GM12878 (cell line): ENCODE measurements around the gene POU2F3. TPM values are rescaled to one million over a fixed set of nuclear protein-coding genes. Genes with fewer than 3 reads are reported as not detected.

Experiments used
- ATAC-seq: fragments of 200-7000 bp; cut with Tn5 transposase; 3 replicates; pipeline ENCODE4 v1.9.1; 2020; ENCODE audit warnings: mild to moderate bottlenecking, moderate library complexity
- BruUV-seq: library from RNA; stranded (reverse); fragments of 400-500 nt; replicated peaks from 2 replicates; lab custom pipeline; 2021; lab: Mats Ljungman, UMichigan
- CTCF ChIA-PET: fragments of 300-600 bp; sonication (Branson Sonifier 250); formaldehyde crosslinking; extraction: SDS; loops from one replicate; lab custom pipeline; 2021; ENCODE audit warnings: inconsistent platforms; lab: Yijun Ruan, JAX
- POLR2A ChIA-PET: fragments of 350-600 bp; formaldehyde crosslinking; extraction: SDS; loops from one replicate; lab custom pipeline; 2021; ENCODE audit warnings: inconsistent platforms; lab: Charles Lee
- RAD21 ChIA-PET: fragments of 300-600 bp; sonication (Branson Sonifier 250); formaldehyde crosslinking; loops from one replicate; lab custom pipeline; 2023; ENCODE audit warnings: antibody characterized with exemption; ENCODE audit not compliant: unreplicated experiment; lab: Charles Lee
- SMC1A ChIA-PET: fragments of 300-600 bp; sonication (Branson Sonifier 250); formaldehyde crosslinking; loops from one replicate; lab custom pipeline; 2023; ENCODE audit not compliant: unreplicated experiment, uncharacterized antibody; lab: Charles Lee
- DNase-seq: peaks from one replicate; pipeline ENCODE4 v3.0.0-alpha.2; 2011; ENCODE audit warnings: low read depth, low spot score
- FAIRE-seq: peaks from 3 replicates; lab custom pipeline; 2011; peaks lifted over from hg19 to GRCh38; lab: Jason Lieb, UNC
- H2AFZ ChIP-seq: 2 replicates; pipeline ENCODE4 v1.6.0; 2011; ENCODE audit warnings: low read depth, low read length, control low read depth; ENCODE audit not compliant: control insufficient read depth
- H3K27ac ChIP-seq: 2 replicates; pipeline ENCODE4 v1.5.1; 2011; ENCODE audit warnings: control low read depth; ENCODE audit not compliant: control insufficient read depth, insufficient read depth
- H3K27me3 ChIP-seq, 2 experiments: replicated peaks in 1 of 2; 2 replicates each; pipeline versions ENCODE4 v1.6.0 to v1.6.1; 2011; ENCODE audit warnings: low read length in 1 of 2; ENCODE audit not compliant: control insufficient read depth in 2 of 2, insufficient read depth in 2 of 2
- H3K36me3 ChIP-seq, 2 experiments: 2 replicates each; pipeline ENCODE4 v1.5.1; 2011; ENCODE audit warnings: low read length in 1 of 2; ENCODE audit not compliant: control insufficient read depth in 2 of 2, insufficient read depth in 2 of 2
- H3K4me1 ChIP-seq: 2 replicates; pipeline ENCODE4 v1.6.1; 2011; ENCODE audit warnings: mild to moderate bottlenecking, low read length, moderate library complexity, mixed read lengths; ENCODE audit not compliant: control insufficient read depth, insufficient read depth
- H3K4me2 ChIP-seq: 2 replicates; pipeline ENCODE4 v1.6.0; 2011; ENCODE audit warnings: control low read depth; ENCODE audit not compliant: control insufficient read depth, insufficient read depth
- H3K4me3 ChIP-seq: fragments of 200-600 bp; sonication (generic); 2 replicates; pipeline ENCODE4 v1.5.1; 2016
- H3K79me2 ChIP-seq: 2 replicates; pipeline ENCODE4 v1.6.0; 2011; ENCODE audit warnings: low read length; ENCODE audit not compliant: control insufficient read depth, insufficient read depth
- H3K9ac ChIP-seq: 2 replicates; pipeline ENCODE4 v1.8.0; 2011; ENCODE audit warnings: low read length, control low read depth, mixed read lengths; ENCODE audit not compliant: control insufficient read depth, insufficient read depth
- H3K9me3 ChIP-seq: replicated peaks from 3 replicates; pipeline ENCODE4 v1.5.1; 2011; ENCODE audit warnings: mild to moderate bottlenecking, low read length; ENCODE audit not compliant: control insufficient read depth, insufficient read depth
- H4K20me1 ChIP-seq: 2 replicates; pipeline ENCODE4 v1.6.0; 2011; ENCODE audit not compliant: control insufficient read depth, insufficient read depth
- ATF7 ChIP-seq: fragments of 450-650 bp; IDR thresholded peaks from 2 replicates; pipeline ENCODE4 v1.6.1; 2016; ENCODE audit warnings: low read depth, mild to moderate bottlenecking
- CHD1 ChIP-seq: IDR thresholded peaks from 2 replicates; pipeline ENCODE4 v1.6.1; 2012; ENCODE audit warnings: low read depth, low read length, improper control_type of control experiment
- FOXM1 ChIP-seq: IDR thresholded peaks from 2 replicates; pipeline ENCODE4 v1.6.1; 2012; ENCODE audit warnings: low read depth, mild to moderate bottlenecking, inconsistent platforms, low read length, moderate library complexity
- GATAD2B ChIP-seq: fragments of 450-650 bp; conservative IDR thresholded peaks from 2 replicates; pipeline ENCODE4 v1.6.1; 2017; ENCODE audit warnings: low read depth, mild to moderate bottlenecking, moderate library complexity
- IRF3 ChIP-seq: fragments of 450-650 bp; IDR thresholded peaks from 2 replicates; pipeline ENCODE4 v1.6.1; 2014; ENCODE audit warnings: mild to moderate bottlenecking
- MEF2A ChIP-seq: IDR thresholded peaks from 2 replicates; pipeline ENCODE4 v1.6.1; 2011; ENCODE audit warnings: low read depth, mild to moderate bottlenecking, low read length, moderate library complexity; ENCODE audit not compliant: insufficient read depth
- MYB ChIP-seq: fragments of 150-350 bp; IDR thresholded peaks from 2 replicates; pipeline ENCODE4 v1.6.1; 2014; ENCODE audit warnings: mild to moderate bottlenecking, low read depth, low read length, borderline replicate concordance
- PML ChIP-seq: IDR thresholded peaks from 2 replicates; pipeline ENCODE4 v1.6.1; 2012; ENCODE audit warnings: low read length, inconsistent platforms
- RELB ChIP-seq: fragments of 450-650 bp; IDR thresholded peaks from 2 replicates; pipeline ENCODE4 v1.6.1; 2017; ENCODE audit warnings: low read depth, mild to moderate bottlenecking, moderate library complexity
- SIN3A ChIP-seq: IDR thresholded peaks from 2 replicates; pipeline ENCODE4 v1.6.1; 2012; ENCODE audit warnings: low read depth, low read length, improper control_type of control experiment
- SIX5 ChIP-seq: IDR thresholded peaks from 2 replicates; pipeline ENCODE4 v1.6.1; 2011; ENCODE audit warnings: mild to moderate bottlenecking, low read depth, low read length, moderate library complexity; ENCODE audit not compliant: severe bottlenecking
- SP1 ChIP-seq: IDR thresholded peaks from one replicate; pipeline ENCODE4 v1.6.1; 2011; ENCODE audit warnings: low read depth, low read length
- SREBF2 ChIP-seq: IDR thresholded peaks from 2 replicates; pipeline ENCODE4 v1.6.1; 2012; ENCODE audit warnings: mild to moderate bottlenecking, low read length
- SRF ChIP-seq, 2 experiments: IDR thresholded peaks; 2 replicates each; pipeline ENCODE4 v1.6.1; 2011; ENCODE audit warnings: low read depth in 2 of 2, low read length in 2 of 2, mild to moderate bottlenecking in 1 of 2, moderate library complexity in 1 of 2
- WRNIP1 ChIP-seq: IDR thresholded peaks from 2 replicates; pipeline ENCODE4 v1.6.1; 2011; ENCODE audit warnings: low read depth, low read length, improper control_type of control experiment, borderline replicate concordance
- WGBS: methylation state at CpG from one replicate; pipeline ENCODE4 v1.1.6; 2016; ENCODE audit warnings: low lambda C conversion rate; ENCODE audit not compliant: insufficient replicate concordance, insufficient coverage; ENCODE audit errors: missing lambda C conversion rate; 5-methylcytosine and 5-hydroxymethylcytosine counted together
- in situ Hi-C: fragments of 300-500 bp; cut with MboI; formaldehyde crosslinking; loops from 9 replicates; pipeline ENCODE4 v1.14.3; 2018; ENCODE audit warnings: mixed read lengths
- intact Hi-C: fragments of 100-400 bp; cut with micrococcal nuclease; formaldehyde crosslinking; loops from one replicate; pipeline ENCODE4 v1.14.2; 2022; ENCODE audit not compliant: unreplicated experiment
- polyA plus RNA-seq, 11 experiments: library from polyadenylated mRNA; depleted of rRNA in 4 of 11; unstranded in 6 of 11; stranded (reverse) in 5 of 11; fragments of >200 nt; fragmentation: Nextera tagmentation in 4 of 11; fragmentation: Illumina TruSeq in 1 of 11; extraction: Ambion mirVana in 4 of 11; extraction: Trizol in 1 of 11; gene quantifications; 1 replicate in 1 of 11; 2 replicates in 10 of 11; pipeline versions ENCODE4 v1.2.1 to v1.2.3, GENCODE V29; 2011 to 2016; ENCODE audit warnings: inconsistent platforms in 2 of 11, missing spikeins in 2 of 11, low read depth in 1 of 11
- total RNA-seq, 4 experiments: library from RNA; depleted of rRNA in 3 of 4; stranded (reverse); fragments of >200 nt in 3 of 4; fragmentation: Illumina TruSeq in 1 of 4; extraction: Trizol in 1 of 4; gene quantifications; 2 replicates each; pipeline versions ENCODE4 v1.2.1 to v1.2.3, GENCODE V29; 2013 to 2021

The POU2F3 gene
- total and polyA plus RNA-seq, 10 of the 15 experiments (the other 5 are each of a cell fraction or from before 2014, with no cell fraction given) = 0.09 to 4.4 (median 0.33) TPM

- Histone ChIP-seq H2AFZ (no peak overlapping the region), H3K4me2 (no peak overlapping the region), H3K27ac (no peak overlapping the region), H3K9me3 (no peaks in the 10 kb centered on the region), H3K27me3 (peaks cover 0 to 1% of the 10 kb centered on the region in 2 experiments; a peak in 1 of 4 replicates), H3K4me3 (no peak overlapping the region), H3K36me3 (no peaks in the 10 kb centered on the region), H3K4me1 (peaks cover 11% of the 10 kb centered on the region), H3K9ac (no peak overlapping the region), H3K79me2 (no peaks in the 10 kb centered on the region), H4K20me1 (no peaks in the 10 kb centered on the region)
- intact Hi-C loops (loop anchor here (5.0 kb wide), 1 partner anchor 35 kb away; no protein-coding TSS in a partner anchor), in situ Hi-C loops (no loop called here)
- ChIA-PET CTCF (interaction anchor here (0.5 to 2.8 kb wide), 4 partner anchors 37 to 431 kb away, joined by 3 to 8 read pairs (median 4); no protein-coding TSS in a partner anchor), RAD21 (no interaction called here), SMC1A (interaction anchor here (0.9 kb wide), 2 partner anchors 87 to 90 kb away, joined by 3 read pairs; no protein-coding TSS in a partner anchor), POLR2A (no interaction called here)
- DNase-seq (no peak), FAIRE-seq (no peak), ATAC-seq (no peak)
- TF ChIP-seq MYB (no peak), CHD1 (no peak), WRNIP1 (no peak)
- 47% methylated on average over 13 of the region's 13 CpGs for WGBS
- BruUV-seq = TSS peak; percentile 43
Observed at GRCh38 chr11:120212259-120212878, 27.6 kb upstream of the POU2F3 start.

- 0% methylated on average over 2 of the region's 2 CpGs for WGBS
- Histone ChIP-seq H3K4me2 (no peak overlapping the region), H4K20me1 (no peaks in the 10 kb centered on the region), H3K36me3 (no peaks in the 10 kb centered on the region), H3K9ac (no peak overlapping the region), H3K27ac (no peak overlapping the region), H3K27me3 (peaks cover 0 to 1% of the 10 kb centered on the region in 2 experiments; a peak in 1 of 4 replicates), H3K4me3 (no peak overlapping the region), H3K4me1 (peaks cover 11% of the 10 kb centered on the region), H3K79me2 (no peaks in the 10 kb centered on the region), H2AFZ (no peak overlapping the region), H3K9me3 (no peaks in the 10 kb centered on the region)
- in situ Hi-C loops (no loop called here), intact Hi-C loops (loop anchor here (5.0 kb wide), 1 partner anchor 36 kb away; no protein-coding TSS in a partner anchor)
- no TSS peak for BruUV-seq
- ChIA-PET POLR2A (interaction anchor here (0.5 kb wide), 1 partner anchor 94 kb away, joined by 3 read pairs; no protein-coding TSS in a partner anchor), SMC1A (interaction anchor here (0.9 kb wide), 1 partner anchor 90 kb away, joined by 3 read pairs; no protein-coding TSS in a partner anchor), CTCF (interaction anchor here (0.5 to 2.8 kb wide), 5 partner anchors 21 to 432 kb away, joined by 3 to 8 read pairs (median 3); no protein-coding TSS in a partner anchor), RAD21 (no interaction called here)
- ATAC-seq (no peak), FAIRE-seq (no peak), DNase-seq (no peak)
- TF ChIP-seq SREBF2 (no peak), ATF7 (no peak), FOXM1 (no peak), PML (no peak), SIN3A (no peak), RELB (no peak), SIX5 (no peak), IRF3 (no peak), MEF2A (no peak), SRF (IDR thresholded peaks at IDR 0.05; ENCODE audit: low read depth in 2 of 2, low read length in 2 of 2) (no peak), SP1 (no peak), GATAD2B (no peak)
Observed at GRCh38 chr11:120212926-120213325, 27.0 kb upstream of the POU2F3 start.
